Measurements from ENCODE around the gene MED8.

MED8 gene

DNA sequence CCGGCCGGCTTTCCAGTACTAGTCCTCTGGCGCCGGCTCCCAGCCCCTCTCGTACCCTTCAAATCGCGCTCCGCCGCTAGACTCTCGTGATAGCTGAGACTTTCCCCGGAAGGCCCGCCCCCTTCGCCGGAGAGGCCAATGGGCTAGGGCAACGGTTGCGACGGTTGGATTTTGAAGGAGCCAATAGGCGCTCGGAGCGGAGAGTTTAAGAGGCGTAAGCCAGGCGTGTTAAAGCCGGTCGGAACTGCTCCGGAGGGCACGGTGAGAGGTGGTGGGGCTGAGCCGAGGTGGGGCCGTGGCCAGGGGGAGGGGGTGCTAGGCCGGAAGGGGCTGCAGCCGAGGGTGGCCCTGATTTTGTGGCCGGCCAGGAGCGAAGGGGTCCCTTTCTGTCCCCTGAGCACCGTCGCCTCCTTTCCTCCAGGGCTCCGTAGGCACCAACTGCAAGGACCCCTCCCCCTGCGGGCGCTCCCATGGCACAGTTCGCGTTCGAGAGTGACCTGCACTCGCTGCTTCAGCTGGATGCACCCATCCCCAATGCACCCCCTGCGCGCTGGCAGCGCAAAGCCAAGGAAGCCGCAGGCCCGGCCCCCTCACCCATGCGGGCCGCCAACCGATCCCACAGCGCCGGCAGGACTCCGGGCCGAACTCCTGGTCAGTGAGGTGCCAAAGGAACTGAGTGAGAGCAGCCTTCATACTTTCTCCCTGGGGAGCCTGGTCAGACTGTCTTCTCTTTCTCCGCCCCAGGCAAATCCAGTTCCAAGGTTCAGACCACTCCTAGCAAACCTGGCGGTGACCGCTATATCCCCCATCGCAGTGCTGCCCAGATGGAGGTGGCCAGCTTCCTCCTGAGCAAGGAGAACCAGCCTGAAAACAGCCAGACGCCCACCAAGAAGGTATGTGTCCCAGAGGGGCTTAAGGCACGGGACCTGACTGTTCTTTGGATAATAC lies 30.6 kb downstream of the MED8 start, which contains the start of gene CDC20:
TSS of gene CDC20 (plus strand) at position 236 of the 948 bp plus-strand sequence. CDS start at position 471, 235 bp downstream.
- peak; percentile 99 for DNase-seq (ENCODE audit: low spot score)

DNA sequence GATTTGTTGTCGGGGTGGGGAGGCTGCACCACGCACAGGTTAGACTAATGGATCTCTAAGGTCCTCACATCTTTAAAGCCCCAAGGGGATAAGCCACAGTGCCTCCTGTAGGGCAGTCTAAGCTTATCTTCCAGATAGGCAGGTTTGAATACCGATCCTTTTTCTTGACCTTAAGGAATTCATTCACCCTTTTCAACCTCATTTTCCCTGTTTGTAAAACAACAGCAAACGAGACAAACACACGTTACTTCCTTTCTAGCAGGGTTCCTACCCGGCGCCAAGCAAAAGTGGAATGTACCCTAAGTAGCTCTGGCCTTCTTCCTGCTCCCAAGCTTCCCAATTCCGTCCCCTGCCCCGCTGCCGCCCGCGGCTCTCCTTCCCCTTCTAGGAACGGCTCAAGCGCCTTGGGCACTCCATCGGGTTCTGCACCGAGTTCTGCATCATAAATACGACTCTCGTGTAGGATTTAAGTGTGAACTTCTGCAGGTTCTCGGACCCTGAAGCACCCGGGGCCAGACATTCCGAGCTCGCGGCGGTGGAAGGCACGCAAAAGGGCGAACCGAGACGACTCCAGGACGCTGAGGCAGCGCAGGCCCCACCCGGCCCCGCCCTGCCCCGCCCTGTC lies 31.4 kb downstream of the MED8 start:
- peak; percentile 69 for DNase-seq (ENCODE audit: low spot score)

DNA sequence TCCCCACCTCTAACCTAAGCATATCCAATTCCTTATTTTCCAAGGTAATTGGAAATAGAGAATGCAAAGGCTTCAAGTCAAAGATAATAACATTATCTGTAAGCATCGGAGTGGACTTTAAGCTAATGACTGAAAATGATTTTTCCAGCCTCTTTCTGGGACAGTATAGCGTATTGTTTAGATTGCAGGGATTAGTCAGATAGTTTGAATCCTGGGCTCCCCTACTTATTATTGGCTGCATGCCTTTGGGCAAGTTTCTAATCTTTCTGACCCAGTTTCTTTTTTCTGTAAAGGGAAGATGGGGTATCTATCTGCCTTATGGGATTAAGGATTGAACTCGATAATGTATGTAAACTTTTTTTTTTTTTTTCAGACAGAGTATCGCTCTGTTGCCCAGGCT lies 32.3 kb downstream of the MED8 start:
- DNase-seq (ENCODE audit: low spot score): no peak

DNA sequence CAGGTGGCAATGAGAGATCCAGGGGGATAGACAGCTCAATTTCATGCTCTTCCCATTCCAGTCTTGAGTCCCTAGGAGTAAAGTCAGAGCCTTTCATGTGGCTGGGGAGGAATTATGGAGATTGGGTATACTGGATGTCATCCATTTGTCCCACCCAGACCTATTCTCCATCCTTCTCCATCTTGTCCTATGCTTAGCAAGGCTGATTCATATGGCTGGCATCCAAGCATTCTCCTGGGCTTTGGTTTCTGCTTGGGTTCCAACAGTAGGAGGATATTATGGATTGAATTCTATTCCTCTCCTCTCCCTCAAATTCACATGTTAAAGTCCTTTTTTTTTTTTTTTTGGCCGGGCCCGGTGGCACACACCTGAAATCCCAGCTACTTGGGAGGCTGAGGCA lies 34.7 kb downstream of the MED8 start:
- DNase-seq (ENCODE audit: low spot score): no peak

DNA sequence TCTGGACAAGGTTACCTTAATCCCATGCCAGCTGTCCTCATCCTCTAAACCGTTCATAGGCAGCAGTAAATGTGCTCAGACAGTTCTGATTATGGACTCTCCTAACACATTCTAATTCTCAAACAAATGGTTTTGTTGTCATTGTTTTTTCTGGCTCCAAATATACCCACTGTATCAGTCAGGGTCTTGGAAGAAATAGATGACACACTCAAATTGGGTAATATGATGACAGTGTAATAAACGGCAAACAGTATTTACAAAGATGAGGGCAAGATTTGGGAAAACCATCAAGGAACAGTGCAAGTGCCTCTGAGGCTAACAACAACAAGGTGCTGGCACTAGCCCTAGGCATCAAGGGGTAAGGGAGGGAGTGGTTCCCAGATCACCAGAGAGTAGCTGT lies 35.1 kb downstream of the MED8 start:
- no peak for DNase-seq (ENCODE audit: low spot score)

DNA sequence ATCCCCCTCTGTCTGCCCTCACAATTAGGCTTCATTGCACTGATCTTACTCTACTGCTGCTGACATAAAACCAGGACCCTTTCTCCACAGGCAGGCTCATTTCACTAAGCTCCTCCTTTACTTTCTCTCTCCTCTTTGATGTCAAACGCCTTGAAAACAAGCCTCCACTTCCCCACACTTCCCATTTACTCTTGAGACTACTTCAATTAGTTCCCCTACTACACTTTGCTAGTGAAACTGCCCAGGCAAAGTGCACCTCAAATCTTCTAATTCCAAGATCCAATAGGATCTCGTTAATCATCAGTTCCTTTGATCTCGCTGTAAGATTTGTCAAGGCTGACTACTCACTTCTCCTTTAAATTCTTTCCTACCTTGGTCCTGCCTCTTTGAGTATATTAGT lies 36.7 kb downstream of the MED8 start:
- DNase-seq (ENCODE audit: low spot score): no peak

DNA sequence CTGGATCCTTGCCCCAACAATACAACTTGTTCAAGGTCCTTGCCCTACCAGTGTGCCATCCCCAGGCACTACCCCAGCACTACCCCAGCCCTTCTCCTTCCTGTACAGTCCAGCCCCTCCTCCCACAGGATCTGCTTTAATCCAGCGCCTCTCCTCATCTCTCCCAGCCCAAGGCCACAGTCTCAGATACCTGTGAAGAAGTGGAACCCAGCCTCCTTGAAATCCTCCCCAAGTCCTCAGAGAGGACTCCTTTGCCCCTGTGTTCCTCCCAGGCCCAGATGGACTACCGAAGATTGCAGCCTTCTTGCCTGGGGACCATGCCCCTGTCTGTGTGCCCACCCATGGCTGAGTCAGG lies 37.3 kb downstream of the MED8 start:
- no peak for DNase-seq (ENCODE audit: low spot score)

DNA sequence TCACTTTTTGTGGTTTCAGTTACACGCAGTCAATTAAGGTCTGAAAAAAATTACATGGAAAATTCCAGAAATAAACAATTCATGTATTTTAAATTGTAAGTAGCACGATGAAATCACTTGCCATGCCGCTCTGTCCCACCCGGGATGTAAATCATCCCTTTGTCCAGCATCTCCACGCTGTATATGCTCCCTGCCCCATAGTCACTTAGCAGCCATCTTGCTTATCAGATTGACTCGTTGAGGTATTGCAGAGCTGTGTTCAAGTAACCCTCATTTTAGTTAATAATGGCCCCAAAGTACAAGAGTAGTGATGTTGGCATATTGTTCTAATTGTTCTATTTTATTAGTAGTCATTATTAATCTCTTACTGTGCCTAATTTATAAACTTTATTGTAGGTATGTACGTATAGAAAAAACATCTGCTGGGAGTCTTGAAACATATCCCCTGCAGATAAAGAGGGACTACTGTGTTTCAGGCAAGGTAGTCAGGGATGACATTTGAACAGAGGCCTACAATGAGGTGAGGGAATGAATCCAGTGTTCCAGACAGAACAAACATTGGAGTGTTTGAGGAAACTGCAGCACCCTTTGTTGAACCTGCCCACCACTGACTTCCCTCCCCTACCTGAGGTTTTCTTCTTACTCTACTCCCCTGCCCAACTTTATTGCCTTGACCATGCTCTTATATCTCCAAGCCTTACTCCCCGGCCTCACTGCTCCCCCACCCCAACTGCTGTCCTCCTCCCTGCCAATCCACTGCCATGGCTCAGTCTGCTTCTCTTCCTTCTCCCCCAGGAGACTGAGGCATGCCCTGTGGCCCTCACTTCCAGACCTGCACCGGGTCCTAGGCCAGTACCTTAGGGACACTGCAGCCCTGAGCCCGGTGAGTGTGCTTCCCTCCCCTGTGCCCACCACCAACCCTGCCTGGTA lies 37.9 kb downstream of the MED8 start:
- no peak for DNase-seq (ENCODE audit: low spot score)

DNA sequence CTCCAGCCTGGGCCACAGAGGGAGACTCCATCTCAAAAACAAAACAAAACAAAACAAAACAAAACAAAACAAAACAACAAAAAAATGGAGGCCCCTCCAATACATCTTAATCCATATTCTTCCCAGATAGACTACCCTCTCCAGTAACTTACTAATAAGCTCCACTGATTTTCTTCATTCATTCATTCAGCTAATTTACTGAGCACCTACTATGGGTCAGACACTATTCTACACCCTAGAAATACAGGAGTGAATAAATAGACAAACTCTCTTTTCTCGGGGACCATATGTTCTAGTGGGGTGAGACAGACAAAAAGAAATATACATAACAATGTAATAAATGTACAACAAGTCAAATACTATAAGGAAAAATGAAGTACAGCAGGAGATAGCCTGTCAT lies 38.6 kb downstream of the MED8 start:
- no peak for DNase-seq (ENCODE audit: low spot score)

DNA sequence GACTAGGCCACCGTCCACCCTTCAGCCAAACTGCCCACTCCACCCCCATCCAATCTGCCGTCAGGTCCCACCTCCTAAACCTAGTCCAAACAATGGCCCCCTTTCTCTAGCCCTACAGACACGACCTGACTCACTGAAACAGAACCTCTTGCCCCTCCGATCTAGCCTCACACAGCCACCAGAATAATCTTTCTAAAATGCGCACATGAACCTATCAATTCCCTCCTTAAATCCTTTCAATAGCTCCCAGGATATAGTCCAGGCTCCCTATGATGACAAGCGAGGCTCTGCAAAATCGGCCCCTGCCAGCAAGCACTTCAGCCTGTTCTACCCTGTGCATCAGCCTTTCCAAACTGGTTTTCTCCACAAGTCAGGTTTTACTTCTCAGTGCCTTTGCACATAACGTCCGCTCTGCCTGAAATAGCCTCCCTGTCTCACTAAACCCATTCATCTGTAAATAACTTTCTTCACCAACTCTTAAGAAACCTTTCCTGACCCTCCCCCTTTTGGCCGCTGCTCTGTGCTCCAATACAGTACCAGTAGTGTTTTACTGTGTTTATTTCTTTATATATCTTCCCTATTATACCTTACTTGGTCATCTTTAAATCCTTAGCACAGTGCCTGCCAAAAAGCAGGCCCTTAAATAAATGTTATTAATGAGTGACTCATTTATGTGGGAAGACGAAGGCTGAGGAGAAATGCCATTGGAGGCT lies 39.9 kb downstream of the MED8 start:
- no peak for DNase-seq (ENCODE audit: low spot score)

DNA sequence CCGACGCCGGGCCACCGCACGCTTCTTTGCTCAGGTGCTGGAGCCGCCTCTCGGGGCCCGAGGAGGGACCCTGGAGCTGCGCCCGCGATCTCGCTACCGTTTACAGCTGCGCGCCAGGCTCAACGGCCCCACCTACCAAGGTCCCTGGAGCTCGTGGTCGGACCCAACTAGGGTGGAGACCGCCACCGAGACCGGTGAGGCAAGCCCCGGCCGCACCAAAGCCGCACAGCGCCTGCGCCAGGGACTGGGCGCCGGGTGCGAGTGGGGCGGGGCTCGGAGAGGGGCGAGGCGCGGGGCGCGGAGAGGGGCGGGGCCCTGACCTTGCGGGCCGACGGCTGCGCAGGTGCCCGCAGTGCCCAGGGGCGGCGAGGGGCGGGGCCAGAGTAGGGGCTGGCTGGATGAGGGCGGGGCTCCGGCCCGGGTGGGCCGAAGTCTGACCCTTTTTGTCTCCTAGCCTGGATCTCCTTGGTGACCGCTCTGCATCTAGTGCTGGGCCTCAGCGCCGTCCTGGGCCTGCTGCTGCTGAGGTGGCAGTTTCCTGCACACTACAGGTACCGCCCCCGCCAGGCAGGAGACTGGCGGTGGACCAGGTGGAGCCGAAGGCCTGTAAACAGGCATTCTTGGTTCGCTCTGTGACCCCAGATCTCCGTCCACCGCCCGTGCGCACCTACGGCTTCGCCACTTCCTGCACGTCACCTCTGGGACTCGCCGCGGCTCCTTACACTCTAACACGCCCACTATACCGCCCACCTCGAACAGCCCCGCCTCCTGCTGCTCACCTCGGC lies 40.6 kb downstream of the MED8 start:
- peak; percentile 57 for DNase-seq (ENCODE audit: low spot score)

DNA sequence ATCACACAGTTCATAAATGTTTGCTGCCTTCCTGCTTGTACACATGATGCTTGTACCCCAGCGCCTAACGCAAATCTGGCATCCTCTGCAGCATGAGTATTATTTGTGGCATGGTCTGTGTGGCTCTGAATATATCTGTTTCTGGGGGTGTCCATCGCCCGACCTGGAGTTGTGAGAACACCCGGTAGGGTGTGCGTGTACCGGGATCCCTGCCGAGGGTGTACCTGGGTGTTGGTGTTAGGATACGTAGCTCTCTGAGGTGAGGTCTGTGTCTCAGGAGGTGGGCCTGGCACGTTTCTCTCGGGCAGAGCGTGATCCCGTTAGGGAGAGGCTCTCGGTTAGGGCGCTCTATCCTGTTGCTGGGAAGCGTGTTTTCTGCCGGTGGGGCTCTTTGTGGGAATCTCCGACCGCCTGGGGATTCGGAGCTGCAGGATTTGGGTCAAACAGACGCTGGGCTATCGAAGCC lies 41.2 kb downstream of the MED8 start:
- DNase-seq (ENCODE audit: low spot score): no peak

DNA sequence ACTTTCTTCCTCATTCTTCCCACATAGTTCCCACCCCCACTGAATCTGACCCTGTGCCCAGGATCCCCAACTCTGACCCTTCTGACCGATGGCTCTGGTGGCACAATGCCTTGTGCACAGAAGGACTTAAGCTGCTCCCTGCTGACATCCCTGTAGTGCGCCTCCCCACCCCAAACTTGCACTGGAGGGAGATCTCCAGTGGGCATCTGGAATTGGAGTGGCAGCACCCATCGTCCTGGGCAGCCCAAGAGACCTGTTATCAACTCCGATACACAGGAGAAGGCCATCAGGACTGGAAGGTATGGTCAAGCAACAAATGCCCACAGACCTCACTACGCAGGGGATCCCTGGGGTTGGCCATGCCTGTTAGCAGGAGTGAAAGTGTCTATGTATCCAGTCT lies 43.0 kb downstream of the MED8 start:
- DNase-seq (ENCODE audit: low spot score): no peak

DNA sequence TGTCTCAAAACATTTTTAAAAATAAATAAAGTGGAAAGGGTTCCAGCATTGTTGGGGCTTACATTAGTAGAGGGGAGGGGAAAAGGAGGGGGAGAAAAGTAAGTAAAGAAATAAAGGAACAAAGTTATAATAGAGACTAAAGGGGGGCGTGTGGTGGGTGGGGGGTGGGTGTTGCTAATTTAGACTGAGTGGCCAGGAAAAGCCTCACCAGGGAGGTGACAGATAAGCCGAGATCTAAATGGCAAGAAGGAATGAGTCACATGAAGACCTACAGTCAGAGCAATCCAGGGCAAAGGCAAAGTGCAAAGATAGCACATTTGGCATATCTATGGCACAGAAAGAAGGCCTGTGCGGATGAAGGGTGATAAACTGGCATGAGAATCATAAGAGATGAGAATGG lies 44.5 kb downstream of the MED8 start:
- DNase-seq (ENCODE audit: low spot score): no peak

DNA sequence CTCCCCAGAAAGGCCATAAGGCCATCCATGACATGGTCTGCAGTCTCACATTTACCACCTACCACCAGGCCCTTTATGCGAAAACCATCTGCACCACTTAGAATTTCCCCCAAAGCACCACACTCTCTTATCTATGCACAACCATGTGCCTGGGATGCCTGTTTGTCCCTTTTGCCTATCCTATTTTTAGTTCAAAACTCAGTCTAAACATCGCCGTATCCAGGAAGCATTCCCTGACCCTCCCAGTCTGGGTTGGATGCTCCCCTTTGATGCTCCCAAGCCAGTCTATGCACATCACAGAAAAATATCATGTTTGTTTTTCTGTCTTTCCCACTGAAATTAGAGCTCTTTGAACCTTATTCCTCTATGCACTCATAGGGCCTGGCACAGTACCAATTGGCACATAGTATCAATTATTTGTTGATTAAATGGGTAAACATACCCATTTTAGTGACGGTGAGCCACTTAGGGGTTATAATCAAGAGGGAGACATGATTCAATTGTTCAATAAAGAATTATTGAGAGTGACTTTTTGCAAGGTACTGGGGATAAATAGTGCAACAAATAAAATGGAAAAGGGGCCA lies 45.2 kb downstream of the MED8 start:
- no peak for DNase-seq (ENCODE audit: low spot score)

DNA sequence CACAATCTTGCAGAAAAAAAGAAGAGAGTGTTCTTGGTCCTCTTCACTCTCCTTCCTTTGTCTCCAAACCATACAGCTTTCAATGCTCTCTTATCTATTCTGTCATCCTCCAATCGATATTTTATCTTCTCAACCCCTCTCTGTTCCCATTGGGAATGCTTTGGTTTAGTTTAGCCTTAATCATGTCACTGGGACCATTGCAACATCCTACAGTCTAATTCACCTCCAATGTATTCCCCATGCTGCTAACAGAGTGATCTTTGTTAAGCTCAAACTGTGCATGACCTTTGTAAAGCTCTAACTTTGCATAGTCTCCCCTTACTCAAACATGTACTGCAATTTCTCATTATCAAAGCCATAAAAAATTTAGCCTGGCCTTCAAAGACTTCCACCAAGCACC lies 49.0 kb downstream of the MED8 start:
- no peak for DNase-seq (ENCODE audit: low spot score)

DNA sequence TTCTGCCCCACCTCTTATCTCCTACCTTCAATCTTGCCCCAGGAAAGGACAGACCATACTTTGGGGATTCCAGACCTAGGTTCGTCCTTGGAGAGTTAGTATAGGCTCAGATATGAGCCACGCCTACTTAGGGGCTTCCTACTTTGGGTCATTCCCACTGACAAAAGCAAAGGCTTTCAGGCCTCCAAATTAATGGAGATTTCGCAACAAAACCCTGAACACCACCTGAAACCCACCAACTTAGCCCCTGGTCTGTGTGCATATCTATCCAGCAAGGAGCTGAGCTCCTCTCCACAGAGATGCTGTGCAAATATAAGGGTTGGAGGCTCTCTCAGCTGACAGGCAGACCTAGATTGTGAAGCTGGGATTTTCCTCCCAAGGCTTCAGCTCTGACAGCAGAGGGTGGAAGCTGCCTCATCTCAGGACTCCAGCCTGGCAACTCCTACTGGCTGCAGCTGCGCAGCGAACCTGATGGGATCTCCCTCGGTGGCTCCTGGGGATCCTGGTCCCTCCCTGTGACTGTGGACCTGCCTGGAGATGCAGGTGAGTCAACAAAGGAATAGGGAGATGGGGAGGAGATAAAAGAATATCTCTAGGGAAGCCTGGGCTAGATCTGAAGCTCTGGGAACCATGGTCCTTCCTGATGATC lies 49.9 kb downstream of the MED8 start:
- DNase-seq (ENCODE audit: low spot score): no peak

DNA sequence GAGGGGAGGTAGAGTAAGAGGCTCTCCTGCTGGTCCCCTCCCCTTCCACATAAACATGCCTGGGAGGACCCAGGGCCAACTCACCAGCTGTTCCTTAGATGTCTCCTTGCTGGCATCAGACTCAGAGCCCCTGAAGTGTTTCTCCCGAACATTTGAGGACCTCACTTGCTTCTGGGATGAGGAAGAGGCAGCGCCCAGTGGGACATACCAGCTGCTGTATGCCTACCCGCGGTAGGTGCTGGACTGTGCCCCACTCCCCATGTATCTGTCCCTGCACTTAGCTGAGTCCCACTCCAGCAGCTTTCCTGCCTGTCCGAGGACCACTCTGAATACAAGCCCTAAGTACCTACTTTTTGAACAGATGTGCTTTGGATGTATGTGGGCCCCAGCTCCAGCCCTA lies 51.6 kb downstream of the MED8 start:
- no peak for DNase-seq (ENCODE audit: low spot score)

DNA sequence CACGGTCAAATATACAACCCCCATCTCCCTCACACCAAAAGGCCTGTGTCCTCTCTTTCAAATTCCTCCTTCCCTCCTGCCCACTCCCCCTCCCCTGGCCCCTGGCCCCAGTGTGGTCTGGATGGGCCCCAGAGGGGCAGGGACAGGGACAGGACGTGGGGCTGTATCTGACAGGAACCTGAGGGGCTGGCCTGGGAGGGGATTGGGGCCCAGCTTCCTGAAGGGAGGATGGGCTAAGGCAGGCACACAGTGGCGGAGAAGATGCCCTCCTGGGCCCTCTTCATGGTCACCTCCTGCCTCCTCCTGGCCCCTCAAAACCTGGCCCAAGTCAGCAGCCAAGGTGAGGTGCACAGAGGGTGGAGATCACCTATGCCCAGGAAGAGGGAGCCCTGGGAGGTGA lies 52.0 kb downstream of the MED8 start, which contains the start of gene MPL:
TSS of gene MPL (plus strand) at position 231 of the 400 bp plus-strand sequence. CDS start at position 262, 31 bp downstream.
- DNase-seq (ENCODE audit: low spot score): no peak

All from NAMALWA (cell line).